NCI-H345 treated with DMSO at 0.1 percent for 48 hours (cell line): ENCODE measurements around the gene GPR142.
A peak's percentile ranks its signal among the peaks of the same experiment; 100 is the strongest.

Experiments
- DNase-seq: peaks from one replicate; lab custom pipeline; 2025; ENCODE audit not compliant: unreplicated experiment; lab: John Stamatoyannopoulos, UW

GPR142 gene, protein sequence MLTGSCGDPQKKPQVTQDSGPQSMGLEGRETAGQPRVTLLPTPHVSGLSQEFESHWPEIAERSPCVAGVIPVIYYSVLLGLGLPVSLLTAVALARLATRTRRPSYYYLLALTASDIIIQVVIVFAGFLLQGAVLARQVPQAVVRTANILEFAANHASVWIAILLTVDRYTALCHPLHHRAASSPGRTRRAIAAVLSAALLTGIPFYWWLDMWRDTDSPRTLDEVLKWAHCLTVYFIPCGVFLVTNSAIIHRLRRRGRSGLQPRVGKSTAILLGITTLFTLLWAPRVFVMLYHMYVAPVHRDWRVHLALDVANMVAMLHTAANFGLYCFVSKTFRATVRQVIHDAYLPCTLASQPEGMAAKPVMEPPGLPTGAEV

DNA sequence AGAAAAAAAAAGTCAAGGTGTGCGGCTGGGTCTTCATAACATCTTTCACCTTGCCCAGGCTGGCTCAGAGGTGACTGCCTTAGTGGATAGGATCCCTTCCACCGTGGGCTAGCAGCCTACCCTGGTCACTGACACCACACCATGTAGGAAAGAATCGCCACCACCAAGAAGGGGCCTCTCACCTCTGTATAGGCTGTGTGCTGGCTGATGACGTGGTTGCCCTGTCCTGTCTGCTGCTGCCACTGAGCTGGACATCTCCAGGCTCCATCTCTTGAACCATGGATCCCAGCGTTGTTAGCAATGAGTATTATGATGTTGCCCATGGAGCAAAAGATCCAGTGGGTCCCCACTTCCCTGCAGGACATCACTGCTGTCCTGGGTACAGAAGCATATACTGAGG is at the start of gene GPR142:
Gene GPR142 (plus strand): TSS at position 301 of the 400 bp plus-strand sequence. CDS start 2,035 bp downstream, outside the sequence.
- no peak for DNase-seq

DNA sequence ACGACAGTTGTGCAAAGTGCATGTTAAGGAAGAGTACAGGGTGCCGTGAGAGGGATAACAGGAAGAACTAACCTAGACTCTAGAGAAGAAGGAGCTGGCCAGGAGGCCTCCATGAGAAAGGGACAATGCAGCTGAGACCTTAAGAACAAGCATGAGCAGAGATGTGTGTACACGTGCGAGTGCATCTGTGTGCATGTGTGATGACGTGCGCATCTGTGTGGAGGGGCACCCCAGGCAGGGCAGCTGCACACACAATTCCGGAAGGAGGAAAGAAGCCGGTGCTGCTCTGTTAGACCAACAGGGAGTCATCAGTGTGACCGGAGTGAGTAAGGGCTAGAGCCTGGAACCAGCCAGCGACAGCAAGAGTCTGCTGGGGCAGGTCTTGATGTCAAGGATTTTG is 48.9 kb upstream of the GPR142 start:
- no peak for DNase-seq

DNA sequence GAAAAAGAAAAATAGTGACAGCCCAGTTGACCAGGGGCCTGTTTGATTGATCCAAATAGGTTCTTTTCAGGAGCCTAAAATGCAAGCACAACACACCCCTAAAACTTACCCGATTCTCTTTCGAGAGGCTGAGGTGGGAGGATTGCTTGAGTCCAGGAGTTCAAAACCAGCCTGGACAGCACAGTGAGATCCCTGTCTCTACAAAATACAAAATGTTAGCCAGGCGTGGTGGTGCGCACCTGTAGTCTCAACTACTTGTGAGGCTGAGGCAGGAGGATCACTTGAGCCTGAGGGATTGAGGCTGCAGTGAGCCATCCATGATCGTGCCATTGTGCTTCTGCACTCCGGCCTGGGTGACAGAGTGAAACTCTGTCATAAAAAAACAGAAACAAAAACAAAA is 42.8 kb upstream of the GPR142 start:
- DNase-seq: no peak

GRCh38 chr17:74325376-74325742 is 41.9 kb upstream of the GPR142 start:
- DNase-seq: no peak

DNA sequence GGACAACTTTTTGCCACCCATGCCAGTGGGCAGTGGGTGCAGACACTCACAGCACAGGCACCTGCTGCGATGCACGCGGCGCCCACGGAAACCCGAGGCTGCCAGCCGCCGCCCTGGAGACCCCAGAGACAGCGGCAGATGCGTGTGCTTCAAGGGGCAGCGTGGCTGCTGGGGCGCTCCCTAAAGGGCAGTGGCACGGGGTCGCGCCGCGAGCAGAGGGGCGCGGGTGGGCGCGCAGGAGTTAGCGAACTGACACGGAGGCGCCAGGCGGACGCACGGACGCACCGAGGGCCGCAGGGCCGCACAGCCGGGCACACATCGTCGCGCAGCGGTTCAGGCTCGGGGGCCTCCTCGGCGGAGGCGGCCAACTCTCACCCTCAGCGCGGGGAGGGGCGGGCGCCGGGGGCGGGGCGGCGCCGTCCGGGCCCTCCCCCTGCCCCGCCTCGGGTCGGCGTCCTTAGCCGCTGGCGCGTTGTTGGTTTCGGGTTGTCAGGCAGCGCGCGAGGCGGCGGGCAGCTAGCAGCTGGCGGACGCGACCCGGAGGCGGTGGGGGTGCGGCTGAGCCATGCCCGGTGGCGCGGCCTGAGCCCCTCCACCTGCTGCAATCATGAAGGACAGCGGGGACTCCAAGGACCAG is 41.4 kb upstream of the GPR142 start, which contains the start of gene KIF19:
Gene KIF19 (plus strand): TSS at position 484 of the 637 bp plus-strand sequence. CDS start 124 bp downstream, at position 608.
- DNase-seq: no peak

- DNase-seq: no peak
Observed at GRCh38 chr17:74326506-74326905, 40.8 kb upstream of the GPR142 start.

DNA sequence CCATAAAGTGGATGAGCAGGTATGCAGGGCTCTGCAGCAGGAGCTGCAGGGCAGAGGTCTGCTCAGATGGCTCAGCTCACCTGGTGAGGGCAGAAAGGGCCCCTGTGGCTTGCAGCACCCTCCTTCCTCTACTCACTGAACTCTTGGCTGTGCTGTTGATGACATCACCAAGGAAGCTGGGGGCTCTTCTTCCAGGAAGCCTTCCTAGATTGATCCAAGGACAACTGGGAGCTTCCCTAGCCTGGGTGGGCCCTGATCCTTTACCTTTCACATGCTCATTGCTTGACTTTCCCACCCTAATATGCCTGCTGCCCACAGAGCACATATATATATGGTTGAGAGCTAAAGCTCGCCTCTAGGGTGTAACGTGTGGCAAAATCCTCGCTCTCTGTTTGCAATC is 38.8 kb upstream of the GPR142 start:
- DNase-seq: no peak

GRCh38 chr17:74329378-74329777 is 37.9 kb upstream of the GPR142 start:
- no peak for DNase-seq

DNA sequence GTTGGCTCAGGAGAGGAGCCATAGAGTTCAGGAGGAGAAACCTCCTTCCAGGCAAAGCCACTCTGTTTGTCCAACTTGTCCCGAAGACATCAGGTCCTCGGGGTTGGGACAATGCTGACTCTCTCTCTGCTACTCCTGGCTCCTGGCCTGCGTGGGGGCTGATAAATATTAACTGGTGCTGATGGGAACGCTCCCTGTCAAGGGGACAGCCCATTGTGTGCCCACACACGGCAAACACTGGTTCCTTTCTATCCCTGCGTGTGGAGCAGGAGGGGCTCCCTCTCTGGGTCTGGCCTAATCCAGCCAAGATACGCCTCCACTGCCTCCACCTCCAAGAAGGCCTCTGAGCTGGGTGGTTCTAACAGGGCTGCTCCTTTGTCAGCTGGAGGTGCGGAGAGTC is 36.9 kb upstream of the GPR142 start:
- no peak for DNase-seq

DNA sequence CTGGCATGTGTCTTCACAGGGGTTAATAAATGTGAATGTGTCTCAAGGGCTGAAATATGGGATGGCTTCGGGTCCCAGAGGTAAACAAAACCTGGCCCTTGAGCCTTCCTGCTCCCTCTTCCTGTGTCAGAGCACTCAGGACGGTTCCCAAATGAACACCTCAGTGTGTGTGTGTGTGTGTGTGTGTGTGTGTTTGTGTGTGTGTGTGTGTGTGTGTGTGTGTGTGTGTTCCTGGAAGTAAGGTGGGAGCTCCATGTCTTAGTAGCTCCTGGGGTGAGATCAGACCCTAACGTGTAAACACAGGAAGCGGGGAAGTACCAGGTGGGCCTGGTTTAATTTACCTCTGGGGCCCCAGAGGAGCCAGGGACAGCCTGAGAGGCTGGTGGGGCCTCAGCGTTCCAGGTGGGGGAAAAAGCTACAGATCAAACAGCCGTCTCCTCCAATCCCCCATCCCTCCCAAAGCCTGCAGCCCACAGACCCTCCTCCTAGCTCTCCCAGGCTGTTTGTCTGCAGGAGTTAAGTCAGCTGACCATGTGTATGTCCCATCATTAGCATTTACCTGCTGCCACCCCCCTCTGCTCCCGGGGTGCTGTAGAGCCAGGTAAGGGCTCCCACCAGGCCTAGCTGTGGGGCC is 35.2 kb upstream of the GPR142 start:
- DNase-seq: peak; percentile 59

DNA sequence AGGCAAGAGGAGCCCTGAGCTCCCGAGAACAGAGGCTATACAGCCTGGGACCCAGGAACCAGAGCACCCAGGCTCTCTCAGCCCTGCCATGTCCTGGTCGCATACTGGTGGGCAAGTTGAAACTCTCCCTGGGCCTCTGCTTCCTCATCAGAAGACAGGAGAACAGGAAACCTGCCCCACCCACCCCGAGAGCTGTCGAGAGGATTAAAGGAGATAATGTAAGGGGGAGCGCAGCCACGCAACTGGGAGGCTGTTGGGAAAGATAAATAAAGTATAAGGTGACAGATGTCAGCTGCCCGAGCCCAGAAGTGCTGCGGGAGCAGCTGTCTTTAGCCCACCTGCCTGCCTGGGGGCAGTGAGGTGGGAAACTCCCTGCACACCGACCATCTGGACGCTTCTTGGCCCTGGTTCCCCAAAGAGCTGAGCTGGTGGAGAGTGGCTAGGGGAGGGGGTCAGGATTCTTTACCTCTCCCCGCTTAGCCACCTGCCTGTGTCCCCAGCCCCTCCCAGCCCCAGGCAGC is 34.5 kb upstream of the GPR142 start:
- peak; percentile 96 for DNase-seq

- DNase-seq: no peak
Observed at GRCh38 chr17:74334393-74335039, 32.8 kb upstream of the GPR142 start.

- peak; percentile 22 for DNase-seq
Observed at GRCh38 chr17:74335529-74336062, 31.7 kb upstream of the GPR142 start.

- no peak for DNase-seq
Observed at GRCh38 chr17:74336307-74336706, 31.0 kb upstream of the GPR142 start.

GRCh38 chr17:74337834-74338500 is 29.3 kb upstream of the GPR142 start:
- peak; percentile 58 for DNase-seq

- peak; percentile 97 for DNase-seq
Observed at GRCh38 chr17:74339537-74340195, 27.6 kb upstream of the GPR142 start.

DNA sequence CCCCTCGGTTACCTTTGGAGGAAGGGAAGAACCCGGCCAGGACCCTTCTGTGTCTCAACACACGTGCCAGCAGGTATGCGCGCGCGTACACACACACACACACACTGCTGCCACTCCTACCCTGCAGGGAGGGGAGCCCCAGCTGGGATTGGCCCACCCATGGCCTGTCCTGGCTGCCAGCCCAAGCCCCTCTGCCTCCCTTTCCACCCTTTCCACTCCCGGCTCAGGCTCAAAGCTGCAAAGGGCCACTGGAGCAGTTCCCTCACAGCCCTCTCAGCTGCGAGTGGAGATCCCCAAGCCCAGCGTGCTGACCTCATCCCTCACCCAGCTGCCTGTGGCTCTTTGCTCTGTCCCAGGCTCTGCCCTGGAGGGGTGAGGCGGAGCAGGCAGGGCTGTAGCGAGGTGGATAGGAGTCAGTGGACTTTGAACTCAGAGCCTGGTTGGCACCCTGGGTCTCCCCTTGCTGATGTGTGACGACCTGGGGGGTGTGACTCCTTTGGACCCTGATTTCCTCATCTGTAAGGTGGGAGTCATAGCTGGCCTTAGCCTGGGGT is 26.8 kb upstream of the GPR142 start:
- DNase-seq: no peak

DNA sequence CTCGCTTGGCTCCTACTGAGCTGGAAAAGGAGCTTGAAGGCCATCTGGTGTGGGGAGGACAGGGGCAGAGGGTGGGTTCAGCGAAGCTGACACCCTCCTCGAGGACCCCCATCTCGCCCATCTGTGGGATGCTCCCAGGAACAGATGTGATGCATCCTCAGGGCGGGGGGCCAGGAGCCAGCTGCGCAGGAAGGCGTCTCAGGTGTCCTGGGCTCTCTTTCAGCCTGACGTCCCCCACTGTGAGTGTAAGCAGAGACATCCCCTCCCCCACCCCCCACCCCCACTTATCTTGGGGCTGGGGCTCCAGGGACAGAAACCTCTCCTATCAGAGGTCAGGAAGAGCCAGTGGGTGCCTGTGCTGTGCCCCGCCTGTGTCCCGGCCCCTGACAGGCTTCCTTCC is 25.1 kb upstream of the GPR142 start:
- DNase-seq: peak; percentile 45

GRCh38 chr17:74343121-74343520 is 24.2 kb upstream of the GPR142 start:
- no peak for DNase-seq
